ELF-1 (cell line): ENCODE data around the gene PLA2G4E.

Experiments used
- DNase-seq: peaks from one replicate; pipeline ENCODE4 v3.0.0-alpha.2; 2016; ENCODE audit warnings: low read depth, low spot score

PLA2G4E gene

DNA sequence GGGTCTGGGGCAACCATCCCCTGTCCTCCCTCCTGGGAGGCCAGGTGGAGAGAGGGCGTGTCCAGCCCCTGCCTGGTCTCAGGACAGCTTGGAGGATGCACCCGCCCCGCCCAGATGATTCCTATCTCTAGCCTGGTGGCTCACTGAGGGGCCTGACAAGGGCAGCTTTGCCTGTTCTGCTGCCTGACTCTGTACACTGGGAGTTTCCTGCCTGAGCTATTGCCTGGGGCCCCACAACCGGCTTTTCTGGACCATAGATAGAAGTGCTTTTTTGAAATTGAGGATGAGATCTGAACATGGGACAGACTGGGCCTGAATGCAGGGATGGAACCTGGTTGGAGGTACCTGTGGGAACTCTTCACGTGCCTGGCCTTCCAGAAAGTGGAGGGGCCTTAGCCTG lies 751 bp upstream of the PLA2G4E start:
- no peak for DNase-seq

DNA sequence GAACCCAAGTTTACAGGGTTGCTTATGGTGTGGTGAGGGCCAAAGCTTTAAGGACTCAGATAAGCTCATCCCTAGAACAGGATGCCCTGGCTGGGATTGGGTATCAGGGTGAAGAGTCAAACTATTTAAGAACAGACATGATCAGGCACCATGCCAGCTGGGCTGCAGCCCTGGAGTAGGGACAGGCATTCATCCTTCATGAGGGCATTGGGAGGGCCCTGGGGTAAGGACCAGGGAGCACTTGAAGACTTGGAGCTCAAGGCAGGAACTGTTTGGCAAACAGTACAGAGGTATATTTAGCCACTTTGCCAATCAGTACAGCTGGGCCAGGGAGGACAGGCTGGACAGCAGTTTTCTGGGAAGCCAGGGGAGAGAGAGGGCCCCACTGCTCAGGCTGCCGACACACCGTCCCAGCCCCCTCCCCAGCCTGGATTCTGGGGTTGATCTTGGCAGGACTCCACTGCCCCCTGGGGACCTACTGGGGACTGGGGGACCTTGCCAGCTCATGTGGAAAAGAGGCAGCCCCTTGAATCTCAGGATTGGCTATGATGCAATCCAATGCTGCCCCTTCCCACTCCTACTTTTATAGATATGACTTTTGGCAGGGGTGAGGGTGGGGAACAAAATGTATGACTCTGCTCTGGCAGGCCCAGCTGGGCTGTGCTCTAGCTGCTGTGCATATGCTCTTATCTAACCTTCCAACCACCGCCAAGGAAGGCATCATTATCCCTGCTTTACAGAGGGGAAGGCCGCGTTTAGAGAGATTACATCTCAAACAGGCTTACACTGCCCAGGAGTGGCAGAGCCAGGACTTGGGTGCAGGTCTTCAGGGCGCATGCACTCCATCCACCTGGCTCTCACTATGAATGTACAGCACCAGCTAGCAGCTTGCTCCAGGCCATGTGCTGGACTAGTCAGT lies 2.3 kb downstream of the PLA2G4E start:
- no peak for DNase-seq

DNA sequence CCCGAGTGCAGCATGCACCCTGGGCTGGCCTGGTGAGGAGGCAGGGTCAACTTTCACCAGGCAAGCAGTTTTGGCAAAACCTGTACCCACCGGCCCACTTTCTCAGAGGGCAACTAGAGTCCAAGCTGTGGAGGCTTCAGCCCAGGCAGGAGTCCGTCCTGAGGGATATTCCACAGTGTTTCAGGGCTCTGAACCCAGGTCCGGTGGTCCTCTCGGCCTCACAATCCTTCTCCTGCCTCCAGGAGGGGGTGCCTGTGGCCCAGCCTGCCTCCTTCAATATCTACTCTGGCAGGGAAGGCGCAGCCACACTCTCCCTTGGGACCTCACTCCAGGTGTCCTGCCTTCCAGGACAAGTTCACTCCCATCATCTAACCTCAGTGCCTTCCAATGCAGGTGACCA lies 3.9 kb downstream of the PLA2G4E start:
- DNase-seq: no peak

DNA sequence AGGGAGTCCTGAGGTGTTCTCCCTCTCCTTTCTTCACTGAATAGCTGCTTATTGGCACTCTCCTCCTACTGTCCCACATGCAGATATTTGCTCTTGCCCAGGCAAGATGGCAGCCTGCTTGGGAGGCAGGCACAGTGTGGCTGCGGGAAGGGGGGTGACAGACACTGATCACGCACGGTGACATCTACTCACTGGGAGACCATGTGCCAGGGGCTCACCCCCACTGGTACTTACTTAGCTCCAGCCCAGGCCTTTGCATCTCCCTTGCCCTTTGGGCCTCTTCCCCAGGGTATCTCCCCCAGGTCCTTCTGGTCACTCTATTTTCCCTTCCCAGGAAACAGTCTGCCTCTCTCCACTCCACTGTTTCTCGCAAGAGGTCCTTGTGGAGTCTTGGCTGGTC lies 6.4 kb downstream of the PLA2G4E start:
- no peak for DNase-seq

DNA sequence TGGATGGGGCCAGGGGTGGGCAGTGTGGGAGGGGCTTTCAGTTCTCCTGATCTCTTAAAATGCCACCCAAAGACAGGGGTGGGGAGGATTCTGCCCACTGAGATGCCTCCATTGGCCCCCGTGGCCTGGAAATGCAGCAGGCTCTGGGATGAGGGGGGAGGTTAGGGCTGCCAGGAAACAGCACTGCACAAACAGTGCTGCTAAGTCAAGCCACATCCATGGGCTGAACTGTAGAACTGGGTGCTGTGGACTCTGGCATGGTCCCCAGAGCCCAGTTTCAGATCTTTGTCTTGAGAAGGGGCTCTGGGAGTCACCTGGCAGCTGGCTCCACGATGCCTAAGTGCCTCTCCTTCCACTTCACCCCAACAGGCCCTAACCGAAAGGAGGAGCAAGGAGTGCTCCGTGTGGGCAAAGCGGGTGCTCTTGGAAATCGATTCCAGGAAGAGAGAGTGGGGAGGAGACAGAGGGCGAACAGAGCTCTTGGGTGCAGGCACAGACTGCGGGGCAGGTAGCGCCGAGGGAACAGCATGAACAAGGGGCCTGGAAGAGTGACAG lies 7.8 kb downstream of the PLA2G4E start:
- no peak for DNase-seq

DNA sequence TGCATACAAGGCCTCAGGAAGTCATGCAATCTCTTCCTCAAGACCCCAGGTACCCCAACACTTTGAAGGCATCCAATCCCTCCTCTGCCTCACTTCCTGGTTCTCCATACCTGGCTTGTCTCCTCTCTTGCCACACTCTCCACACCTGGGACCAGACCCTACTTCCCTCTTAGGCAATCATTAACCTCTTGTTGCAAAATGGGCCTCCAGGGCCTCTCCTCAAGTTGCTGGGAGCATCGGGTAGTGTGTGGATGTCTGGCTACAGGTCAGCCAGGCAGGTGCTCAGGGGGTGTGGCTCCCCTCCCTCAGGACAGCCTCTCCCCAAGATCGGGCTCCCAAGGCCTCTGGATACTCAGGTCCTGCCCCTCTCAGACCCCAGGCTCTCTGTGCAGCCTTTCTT lies 8.6 kb downstream of the PLA2G4E start:
- DNase-seq: no peak

DNA sequence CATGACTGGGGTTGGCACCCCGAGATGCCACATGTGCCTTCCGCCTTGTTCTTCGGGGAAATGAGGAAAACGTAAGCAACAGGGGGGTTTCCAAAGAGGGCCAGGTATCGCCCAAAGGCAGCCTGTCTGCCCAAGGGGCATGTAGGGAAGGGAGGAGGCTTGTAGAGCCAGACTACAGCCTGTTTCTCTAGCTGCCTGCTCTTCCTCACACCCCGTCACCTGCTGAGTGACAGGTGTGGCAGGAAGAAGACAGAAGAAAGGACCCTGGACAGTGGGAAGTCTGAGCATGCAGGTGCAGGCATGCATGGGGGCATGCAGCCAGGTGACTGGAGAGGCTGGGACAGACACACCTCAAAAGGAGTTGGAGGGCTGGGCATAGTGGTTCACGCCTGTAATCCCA lies 9.8 kb downstream of the PLA2G4E start:
- DNase-seq: no peak

DNA sequence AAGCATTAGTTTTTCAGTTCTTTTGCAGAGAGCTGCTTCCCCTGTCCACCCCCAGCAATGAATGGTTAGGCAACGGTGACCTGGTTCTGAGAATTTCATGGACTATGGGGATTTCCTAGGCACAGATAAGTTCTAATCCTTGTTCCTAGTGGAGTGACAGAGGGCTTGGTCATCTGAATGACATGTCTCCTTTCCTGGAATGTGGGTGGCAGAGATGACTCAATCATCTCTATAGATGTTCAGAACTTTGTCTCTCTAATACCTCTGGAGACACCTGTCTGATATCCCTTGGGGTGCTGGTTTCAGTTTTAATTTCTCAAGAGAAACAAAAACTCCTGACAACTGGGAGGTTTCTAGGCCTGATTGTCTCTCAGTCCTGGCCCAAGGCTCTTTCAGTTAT lies 10.4 kb downstream of the PLA2G4E start:
- no peak for DNase-seq

DNA sequence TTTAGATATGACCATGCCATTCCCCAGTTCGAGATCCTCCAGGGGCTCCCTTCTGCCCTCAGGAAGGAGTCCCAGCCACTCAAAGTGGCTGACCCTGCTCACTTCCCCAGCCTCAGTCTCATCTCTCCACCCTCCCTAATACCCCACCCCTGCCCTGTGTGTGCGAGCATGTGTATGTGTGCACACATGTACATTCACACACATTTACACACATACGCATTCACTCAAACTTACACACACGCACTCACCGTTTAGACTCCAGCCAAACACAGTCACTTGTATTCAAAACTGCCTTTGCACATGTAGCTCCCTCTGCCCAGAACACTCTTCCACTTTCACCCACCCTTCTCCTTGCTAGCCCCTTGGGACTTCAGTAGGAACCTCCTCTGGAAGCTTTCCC lies 11.4 kb downstream of the PLA2G4E start:
- no peak for DNase-seq

DNA sequence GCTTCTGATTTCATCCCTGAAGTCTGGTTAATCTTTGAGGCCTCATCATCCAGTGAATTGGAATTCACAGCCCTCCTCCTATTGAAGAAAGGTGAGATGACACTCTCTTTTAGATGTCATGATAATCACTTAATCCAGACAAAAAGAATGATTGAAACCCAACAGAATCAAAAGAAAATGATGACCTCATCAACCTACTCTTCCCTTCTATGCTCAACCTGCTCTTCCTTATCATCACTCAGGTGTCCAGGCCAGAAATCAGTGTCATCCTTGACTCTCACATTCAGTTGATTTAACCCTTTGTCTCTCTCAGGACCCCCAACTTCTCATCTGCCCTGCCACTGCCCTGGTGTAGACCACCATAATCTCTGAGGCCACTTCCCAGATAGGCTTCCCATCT lies 11.8 kb downstream of the PLA2G4E start:
- DNase-seq: no peak

DNA sequence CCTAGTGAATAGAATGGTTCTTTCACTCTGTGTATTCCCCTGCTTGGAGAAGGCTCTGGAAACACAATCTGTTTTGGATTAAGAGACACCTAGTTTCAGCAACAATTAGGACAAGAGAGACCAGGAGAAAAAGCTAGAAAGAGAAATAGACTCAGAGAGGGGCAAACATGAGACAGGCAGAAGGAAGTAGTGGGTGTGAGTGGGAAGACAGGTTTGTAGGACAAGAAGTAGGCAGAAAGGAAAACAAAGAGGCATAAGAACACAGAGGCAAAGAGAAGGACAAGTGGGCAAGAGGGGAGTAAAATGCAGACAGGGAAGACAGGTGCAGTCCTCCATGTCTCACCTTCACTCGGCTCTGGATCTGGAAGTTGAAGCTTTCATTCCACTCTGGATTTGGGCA lies 13.5 kb downstream of the PLA2G4E start:
- DNase-seq: no peak

DNA sequence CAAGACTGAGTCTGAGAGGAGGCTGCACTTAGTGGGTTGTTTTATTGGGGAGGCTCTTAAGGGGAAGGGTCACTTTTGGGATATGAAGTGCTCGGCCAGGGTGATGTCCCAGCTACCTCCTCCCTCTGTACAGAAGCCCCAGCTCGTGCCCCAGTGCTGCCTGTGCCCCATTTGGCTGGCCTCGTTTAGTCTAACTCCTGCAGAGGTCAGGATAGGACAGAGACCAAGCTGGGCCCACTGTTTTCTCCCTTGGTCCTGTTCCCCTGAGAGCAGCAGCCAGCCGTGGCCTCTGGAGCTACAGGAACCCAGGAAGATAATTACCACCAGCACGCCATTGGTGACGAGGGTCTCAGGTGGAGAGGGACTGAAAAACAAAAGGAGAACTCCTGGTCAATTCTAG lies 18.5 kb downstream of the PLA2G4E start:
- DNase-seq: no peak

DNA sequence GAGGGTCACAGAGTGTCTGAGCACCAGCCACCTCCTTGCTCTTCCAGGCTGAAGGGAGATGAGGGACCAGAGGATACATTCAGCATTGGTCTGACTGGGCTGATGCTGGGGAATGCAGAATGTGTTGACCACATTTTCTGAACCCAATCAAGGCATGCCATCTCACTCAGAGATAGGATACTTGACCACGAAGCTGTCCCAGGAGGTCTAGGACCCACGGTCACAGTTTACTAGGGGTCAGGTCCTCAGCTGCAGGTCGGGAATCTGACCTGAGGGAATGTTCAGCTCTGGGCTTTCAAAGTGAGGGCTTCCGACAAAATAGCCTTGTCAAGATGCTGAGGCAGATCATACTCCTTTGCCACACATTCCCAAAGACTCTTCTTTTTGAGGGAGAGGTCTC lies 19.6 kb downstream of the PLA2G4E start:
- no peak for DNase-seq

DNA sequence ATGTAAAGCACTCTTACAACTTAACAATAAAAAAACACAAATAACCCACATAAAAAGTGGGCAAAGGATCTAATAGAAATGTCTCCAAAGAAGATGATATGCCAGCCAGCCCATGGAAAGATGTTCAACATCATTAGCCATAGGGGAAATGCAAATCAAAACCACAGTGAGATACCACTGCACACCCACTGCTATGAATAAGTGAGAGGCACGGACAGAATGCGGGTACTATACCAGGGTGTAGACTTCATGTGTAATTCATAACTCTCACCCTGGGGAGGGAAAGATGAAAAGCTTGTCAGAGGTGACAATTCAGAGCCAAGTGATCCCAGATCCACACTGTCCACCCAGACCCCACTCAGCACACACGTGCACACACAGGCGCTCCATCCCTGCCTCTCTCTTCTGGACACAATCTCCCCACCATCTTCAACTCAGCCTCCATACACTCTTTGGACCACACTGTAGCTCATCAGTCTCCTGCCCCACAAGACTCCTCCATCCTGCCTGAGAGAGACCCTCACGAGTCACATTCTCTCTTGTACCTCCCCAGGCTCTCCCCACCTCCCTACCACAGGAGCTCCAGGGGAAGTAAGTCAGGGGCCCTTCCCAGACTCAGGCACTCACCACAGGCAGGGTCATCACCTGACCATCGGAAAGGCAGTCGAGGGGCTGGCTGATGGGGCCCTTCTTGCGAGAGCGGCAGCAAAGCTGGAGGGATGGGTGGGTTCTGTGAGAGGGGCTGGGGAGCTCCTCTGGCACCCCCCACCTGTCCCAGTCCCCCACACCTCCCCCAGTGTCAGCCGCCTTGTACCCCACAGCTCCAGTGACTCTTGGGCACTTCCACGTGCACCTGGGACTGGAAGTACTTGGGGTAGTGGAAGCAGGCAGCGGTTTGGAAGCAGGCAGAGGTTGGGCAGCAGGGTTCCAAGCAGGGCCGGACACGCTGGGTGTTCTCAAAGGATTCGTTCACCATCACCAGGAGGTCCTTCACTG lies 21.3 kb downstream of the PLA2G4E start:
- DNase-seq: no peak

DNA sequence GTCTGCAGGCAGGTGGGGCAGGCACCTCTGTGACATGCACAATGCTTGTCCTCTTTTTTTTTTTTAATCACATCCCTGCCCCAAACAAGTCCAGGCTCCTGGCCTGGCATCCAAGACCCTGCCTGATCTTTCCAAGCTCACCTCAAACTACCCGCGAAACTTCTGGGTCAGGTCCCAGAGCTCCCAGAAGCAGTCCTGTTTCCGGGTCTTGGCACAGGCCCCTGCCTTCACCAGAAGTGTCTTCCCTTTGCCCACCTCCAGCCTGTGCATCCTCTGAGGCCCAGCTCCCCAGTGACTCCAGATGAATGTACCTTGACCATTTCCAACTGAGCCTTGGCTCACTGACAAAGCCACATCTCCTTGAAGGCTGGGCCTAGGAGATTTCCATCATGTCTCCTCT lies 23.0 kb downstream of the PLA2G4E start:
- no peak for DNase-seq

DNA sequence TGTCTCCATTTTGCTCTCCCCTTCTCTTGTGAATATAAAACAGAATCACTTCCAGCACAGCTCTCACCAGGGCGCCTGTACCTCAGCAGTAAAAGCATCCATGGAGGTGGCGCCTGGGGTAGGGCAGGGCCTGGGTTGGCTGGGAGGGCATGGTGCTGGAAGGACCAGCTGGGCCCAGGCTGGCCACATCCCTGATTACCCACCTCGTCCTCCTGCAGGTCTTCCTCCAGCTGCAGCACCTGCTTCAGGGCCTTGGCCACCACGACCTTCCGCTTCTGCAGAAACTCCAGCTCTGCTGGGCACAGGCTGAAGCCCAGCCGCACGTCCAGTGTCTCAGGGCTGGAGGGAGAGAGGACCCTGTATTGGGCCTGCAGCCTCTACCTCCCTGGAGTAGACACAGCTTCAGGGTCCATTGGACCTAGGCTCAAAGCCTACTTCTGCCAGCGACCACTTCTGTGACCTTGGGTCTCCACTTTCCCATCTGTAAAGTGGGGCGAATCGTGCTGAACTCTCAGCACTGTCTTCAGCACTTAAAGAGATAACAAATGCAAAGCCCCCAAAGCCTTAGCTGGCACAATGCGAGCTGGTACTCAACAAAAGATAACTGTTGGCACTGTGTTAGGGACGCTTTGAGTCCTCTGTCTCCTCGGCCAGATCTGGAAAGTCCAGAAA lies 23.8 kb downstream of the PLA2G4E start:
- no peak for DNase-seq

DNA sequence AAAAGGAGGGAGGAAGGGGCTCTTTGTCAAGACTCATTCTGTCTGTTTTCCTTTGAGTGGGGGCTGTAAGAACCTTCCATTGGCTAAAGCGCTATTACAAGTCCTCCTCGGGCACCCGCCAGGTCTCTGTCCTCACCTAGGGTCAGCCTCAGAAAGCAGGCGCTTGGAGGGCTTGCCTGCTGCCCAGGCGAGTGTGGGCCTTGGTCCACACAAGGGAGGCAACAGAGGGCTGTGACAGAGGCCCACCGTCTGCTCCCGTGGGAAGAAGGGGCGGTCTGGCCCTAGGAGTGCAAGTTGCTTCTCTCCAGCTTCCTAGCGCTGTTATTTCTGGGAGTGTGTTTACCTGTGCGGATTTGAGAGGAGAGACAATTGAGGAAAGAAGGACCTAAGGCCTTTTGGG lies 24.5 kb downstream of the PLA2G4E start:
- DNase-seq: no peak

DNA sequence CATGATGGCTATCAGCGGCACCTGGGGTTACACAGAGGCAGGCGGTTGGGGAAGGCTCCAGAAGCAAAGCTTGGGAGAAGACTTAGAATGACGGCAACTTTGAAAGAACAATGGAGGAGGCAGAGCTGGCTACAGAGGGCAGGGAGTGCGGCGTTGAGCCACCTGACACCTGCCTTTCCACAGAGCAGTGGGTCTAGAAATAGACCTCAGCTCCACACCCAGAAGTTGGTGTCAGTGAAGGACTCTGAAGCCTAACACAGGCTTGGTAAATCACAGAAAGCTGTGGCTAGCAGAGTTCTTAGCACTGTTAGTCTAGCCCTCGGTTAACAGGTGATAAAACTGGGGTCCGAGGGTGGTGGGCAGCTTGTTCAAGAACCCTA lies 25.4 kb downstream of the PLA2G4E start:
- no peak for DNase-seq

DNA sequence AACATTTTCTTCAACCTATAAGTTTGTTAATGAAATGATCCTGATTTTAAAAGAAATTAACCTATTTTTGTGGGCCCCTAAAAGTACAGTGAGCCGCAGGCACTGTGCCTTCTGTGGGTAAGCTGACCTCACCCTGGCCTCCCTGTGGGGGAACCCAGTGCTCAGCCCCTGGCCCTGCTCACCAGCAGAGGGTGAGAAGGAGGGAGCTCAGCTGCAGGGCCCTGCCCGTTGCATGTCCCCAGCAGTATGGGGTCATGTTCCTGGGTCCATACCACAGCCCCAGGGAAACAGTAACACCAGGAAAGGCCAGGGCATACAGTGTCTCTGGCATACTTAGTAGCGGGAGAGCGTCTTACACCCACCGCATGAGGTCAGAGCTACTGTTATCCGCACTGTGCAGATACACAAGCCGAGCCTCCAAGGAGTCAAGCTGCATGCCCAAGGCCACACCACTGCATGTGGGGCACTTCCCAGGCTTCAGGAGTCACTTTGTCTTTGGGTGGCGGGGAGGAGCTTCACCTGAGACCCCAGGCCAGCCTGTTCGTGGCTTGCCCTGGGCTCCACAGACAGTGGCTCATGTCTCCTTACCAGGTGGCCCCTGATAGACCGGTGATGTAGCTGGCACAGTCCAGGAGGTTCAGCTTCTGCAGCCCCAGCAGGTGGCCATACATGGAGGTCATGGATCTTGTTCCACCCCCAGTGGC lies 25.9 kb downstream of the PLA2G4E start:
- DNase-seq: no peak

DNA sequence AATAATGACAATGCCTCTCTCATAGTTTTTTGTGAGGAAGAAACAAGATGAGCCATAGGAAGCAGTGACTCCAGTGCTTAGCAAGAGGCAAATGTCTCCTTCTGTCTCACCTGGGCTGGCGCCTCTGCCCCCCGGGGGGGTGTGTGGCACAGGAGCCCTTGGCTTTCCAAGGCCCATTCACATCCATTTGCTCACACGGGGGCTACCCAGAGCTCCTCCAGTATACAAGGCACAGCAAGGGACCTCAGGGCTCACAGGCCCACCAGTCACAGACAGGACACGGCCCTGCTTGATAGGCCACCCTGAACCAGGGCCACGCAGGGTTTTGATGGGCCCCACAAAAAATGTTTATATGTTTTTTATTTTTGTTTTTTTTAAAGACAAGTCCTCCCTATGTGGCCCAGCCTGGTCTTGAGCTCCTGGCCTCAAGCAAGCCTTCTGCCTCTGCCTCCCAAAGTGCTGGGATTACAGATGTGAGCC lies 26.6 kb downstream of the PLA2G4E start:
- no peak for DNase-seq
